HL-60 (cell line): ENCODE data around the gene SIL1.

Source experiments
- POLR2AphosphoS5 ChIP-seq: IDR thresholded peaks from 2 replicates; pipeline ENCODE4 v1.6.1; 2012; ENCODE audit warnings: low read depth
- SPI1 ChIP-seq: IDR thresholded peaks from 2 replicates; pipeline ENCODE4 v1.6.1; 2012; ENCODE audit warnings: low read depth, mild to moderate bottlenecking, borderline replicate concordance
- TF ChIP-seq, protein P1 (sequence below): IDR thresholded peaks from one replicate; pipeline ENCODE4 v1.5.1; 2011; ENCODE audit warnings: low read length, control low read depth, inconsistent platforms; ENCODE audit not compliant: insufficient read depth
- TF ChIP-seq, protein P2 (sequence below): IDR thresholded peaks from 2 replicates; pipeline ENCODE4 v1.6.1; 2012; ENCODE audit warnings: low read depth; ENCODE audit not compliant: insufficient replicate concordance

DNA sequence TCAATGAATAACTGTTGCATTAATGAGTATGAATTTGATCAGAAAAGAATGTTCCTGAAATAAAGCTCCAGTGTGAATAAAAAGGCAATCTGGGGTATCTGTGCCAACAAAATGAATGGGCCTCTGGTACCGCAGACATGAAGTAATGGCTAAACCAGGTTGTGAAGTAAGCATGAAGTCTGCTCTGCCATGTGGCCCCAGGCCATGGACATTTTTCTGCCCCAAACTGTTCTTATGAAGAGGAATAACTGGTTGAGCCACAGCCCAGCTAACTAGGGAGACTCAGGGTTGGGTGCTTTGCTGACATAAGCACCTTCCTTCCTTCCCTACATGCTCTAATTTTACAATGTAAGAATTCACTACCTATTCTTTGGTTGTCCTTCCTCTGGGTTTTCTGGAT is 175.6 kb downstream of the SIL1 start:
- TF ChIP-seq, protein P1, sequence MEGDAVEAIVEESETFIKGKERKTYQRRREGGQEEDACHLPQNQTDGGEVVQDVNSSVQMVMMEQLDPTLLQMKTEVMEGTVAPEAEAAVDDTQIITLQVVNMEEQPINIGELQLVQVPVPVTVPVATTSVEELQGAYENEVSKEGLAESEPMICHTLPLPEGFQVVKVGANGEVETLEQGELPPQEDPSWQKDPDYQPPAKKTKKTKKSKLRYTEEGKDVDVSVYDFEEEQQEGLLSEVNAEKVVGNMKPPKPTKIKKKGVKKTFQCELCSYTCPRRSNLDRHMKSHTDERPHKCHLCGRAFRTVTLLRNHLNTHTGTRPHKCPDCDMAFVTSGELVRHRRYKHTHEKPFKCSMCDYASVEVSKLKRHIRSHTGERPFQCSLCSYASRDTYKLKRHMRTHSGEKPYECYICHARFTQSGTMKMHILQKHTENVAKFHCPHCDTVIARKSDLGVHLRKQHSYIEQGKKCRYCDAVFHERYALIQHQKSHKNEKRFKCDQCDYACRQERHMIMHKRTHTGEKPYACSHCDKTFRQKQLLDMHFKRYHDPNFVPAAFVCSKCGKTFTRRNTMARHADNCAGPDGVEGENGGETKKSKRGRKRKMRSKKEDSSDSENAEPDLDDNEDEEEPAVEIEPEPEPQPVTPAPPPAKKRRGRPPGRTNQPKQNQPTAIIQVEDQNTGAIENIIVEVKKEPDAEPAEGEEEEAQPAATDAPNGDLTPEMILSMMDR, result no peak
- TF ChIP-seq POLR2AphosphoS5 (no peak), SPI1 (no peak)
- TF ChIP-seq, protein P2, sequence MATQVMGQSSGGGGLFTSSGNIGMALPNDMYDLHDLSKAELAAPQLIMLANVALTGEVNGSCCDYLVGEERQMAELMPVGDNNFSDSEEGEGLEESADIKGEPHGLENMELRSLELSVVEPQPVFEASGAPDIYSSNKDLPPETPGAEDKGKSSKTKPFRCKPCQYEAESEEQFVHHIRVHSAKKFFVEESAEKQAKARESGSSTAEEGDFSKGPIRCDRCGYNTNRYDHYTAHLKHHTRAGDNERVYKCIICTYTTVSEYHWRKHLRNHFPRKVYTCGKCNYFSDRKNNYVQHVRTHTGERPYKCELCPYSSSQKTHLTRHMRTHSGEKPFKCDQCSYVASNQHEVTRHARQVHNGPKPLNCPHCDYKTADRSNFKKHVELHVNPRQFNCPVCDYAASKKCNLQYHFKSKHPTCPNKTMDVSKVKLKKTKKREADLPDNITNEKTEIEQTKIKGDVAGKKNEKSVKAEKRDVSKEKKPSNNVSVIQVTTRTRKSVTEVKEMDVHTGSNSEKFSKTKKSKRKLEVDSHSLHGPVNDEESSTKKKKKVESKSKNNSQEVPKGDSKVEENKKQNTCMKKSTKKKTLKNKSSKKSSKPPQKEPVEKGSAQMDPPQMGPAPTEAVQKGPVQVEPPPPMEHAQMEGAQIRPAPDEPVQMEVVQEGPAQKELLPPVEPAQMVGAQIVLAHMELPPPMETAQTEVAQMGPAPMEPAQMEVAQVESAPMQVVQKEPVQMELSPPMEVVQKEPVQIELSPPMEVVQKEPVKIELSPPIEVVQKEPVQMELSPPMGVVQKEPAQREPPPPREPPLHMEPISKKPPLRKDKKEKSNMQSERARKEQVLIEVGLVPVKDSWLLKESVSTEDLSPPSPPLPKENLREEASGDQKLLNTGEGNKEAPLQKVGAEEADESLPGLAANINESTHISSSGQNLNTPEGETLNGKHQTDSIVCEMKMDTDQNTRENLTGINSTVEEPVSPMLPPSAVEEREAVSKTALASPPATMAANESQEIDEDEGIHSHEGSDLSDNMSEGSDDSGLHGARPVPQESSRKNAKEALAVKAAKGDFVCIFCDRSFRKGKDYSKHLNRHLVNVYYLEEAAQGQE, result no peak
